Gastrocnemius medialis (tissue), 4 donors: ENCODE data around the gene OGN. TPM values are rescaled to one million over a fixed set of nuclear protein-coding genes. Genes with fewer than 3 reads are reported as not detected.

Experiments used
- ATAC-seq, 2 donors: fragments of 150-250 bp; one replicate each; pipeline ENCODE4 v1.9.1; 2016
- DNase-seq, 2 donors: peaks; one replicate each; pipeline ENCODE4 v3.0.0-alpha.2; 2019
- H3K27ac ChIP-seq, 4 donors: fragments of 200-600 bp; sonication (generic); 1 replicate in 1 of 4; 2 replicates in 3 of 4; pipeline ENCODE4 v1.5.1; 2016 to 2018; ENCODE audit warnings: mild to moderate bottlenecking in 2 of 4, moderate library complexity in 1 of 4
- H3K27me3 ChIP-seq, 3 donors: fragments of 200-600 bp; sonication (generic) in 2 of 3; 1 replicate in 1 of 3; 2 replicates in 2 of 3; pipeline versions ENCODE4 v1.5.1 to v1.6.0; 2016 to 2019; ENCODE audit warnings: mild to moderate bottlenecking in 1 of 3, moderate library complexity in 1 of 3
- H3K36me3 ChIP-seq, 2 donors: fragments of 200-600 bp; sonication (generic) in 1 of 2; one replicate each; pipeline ENCODE4 v1.5.1; 2017 to 2018
- H3K4me1 ChIP-seq, 2 donors: fragments of 200-600 bp; sonication (generic) in 1 of 2; one replicate each; pipeline ENCODE4 v1.5.1; 2016 to 2017; ENCODE audit warnings: mild to moderate bottlenecking in 2 of 2
- H3K4me3 ChIP-seq, 4 donors: fragments of 200-600 bp; sonication (generic) in 3 of 4; 1 replicate in 1 of 4; 2 replicates in 3 of 4; pipeline ENCODE4 v1.5.1; 2016 to 2019; ENCODE audit warnings: mild to moderate bottlenecking in 2 of 4
- H3K9me3 ChIP-seq, 3 donors: fragments of 200-600 bp; sonication (generic) in 2 of 3; 1 replicate in 1 of 3; 2 replicates in 2 of 3; pipeline ENCODE4 v1.5.1; 2016 to 2019
- POLR2A ChIP-seq, 2 donors: fragments of 450-650 bp; IDR thresholded peaks; one replicate each; pipeline ENCODE4 v1.6.1; 2017; ENCODE audit warnings: antibody characterized with exemption in 2 of 2, mild to moderate bottlenecking in 2 of 2, moderate library complexity in 2 of 2
- in situ Hi-C, 4 donors: fragments of 200-750 bp; cut with MboI; loops; one replicate each; pipeline versions ENCODE4 v1.15.0 to v1.8.0; 2017; ENCODE audit warnings: low sequenced_read_pairs in 4 of 4
- intact Hi-C: fragments of 100-400 bp; cut with DNase I; formaldehyde crosslinking; loops from one replicate; pipeline ENCODE4 v1.15.1; 2023; ENCODE audit warnings: low total_unique reads
- total RNA-seq, 4 donors: library from RNA; depleted of rRNA; stranded (reverse); fragments of >200 nt; gene quantifications; one replicate each; pipeline versions ENCODE4 v1.1.0 to v1.2.3, GENCODE V29; 2016
- TF ChIP-seq, protein P1 (sequence below), 5 experiments: fragments of 450-650 bp in 3 of 5; fragments of 200-600 bp in 2 of 5; sonication (generic) in 2 of 5; IDR thresholded peaks in 4 of 5; conservative IDR thresholded peaks in 1 of 5; 1 replicate in 4 of 5; 2 replicates in 1 of 5; pipeline ENCODE4 v1.5.1; 2016 to 2019; ENCODE audit warnings: antibody characterized with exemption in 5 of 5, mild to moderate bottlenecking in 3 of 5, moderate library complexity in 3 of 5

The OGN gene
- total RNA-seq, 4 donors from 2014 or later, result 1.1 to 3.1 (median 1.7) TPM; not detected in 1

DNA sequence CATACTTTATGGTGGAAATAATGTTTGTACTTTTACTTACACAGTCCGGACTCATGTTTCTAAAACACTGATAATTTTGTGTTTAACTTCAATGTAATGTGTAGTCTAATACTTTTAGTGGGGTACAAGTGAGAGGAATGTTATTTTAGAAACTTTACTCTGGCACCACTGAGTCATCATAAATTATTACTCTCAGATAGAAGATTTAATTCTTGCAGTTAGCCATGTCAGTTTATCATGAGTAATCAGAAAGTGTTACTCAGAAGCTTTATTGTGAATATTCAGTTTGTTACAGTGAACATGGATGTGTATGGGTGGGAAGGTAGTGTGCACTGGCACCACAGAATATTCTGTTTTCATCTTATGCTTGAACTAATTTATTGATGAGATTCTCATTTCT, 20.0 kb downstream of the OGN start:
- intact Hi-C loops (no loop called here), in situ Hi-C loops (no loop called here)
- no peak for ATAC-seq
- Histone ChIP-seq H3K36me3 (no peaks in the 10 kb centered on the region), H3K27me3 (no peaks in the 10 kb centered on the region), H3K27ac (no peak overlapping the region), H3K4me3 (no peak overlapping the region), H3K9me3 (no peaks in the 10 kb centered on the region), H3K4me1 (no peaks in the 10 kb centered on the region)
- no peak for DNase-seq
- TF ChIP-seq POLR2A (IDR thresholded peaks at IDR 0.05), result no peak
- TF ChIP-seq, protein P1, sequence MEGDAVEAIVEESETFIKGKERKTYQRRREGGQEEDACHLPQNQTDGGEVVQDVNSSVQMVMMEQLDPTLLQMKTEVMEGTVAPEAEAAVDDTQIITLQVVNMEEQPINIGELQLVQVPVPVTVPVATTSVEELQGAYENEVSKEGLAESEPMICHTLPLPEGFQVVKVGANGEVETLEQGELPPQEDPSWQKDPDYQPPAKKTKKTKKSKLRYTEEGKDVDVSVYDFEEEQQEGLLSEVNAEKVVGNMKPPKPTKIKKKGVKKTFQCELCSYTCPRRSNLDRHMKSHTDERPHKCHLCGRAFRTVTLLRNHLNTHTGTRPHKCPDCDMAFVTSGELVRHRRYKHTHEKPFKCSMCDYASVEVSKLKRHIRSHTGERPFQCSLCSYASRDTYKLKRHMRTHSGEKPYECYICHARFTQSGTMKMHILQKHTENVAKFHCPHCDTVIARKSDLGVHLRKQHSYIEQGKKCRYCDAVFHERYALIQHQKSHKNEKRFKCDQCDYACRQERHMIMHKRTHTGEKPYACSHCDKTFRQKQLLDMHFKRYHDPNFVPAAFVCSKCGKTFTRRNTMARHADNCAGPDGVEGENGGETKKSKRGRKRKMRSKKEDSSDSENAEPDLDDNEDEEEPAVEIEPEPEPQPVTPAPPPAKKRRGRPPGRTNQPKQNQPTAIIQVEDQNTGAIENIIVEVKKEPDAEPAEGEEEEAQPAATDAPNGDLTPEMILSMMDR (IDR thresholded peaks at IDR 0.05 in 4 of 5, conservative IDR thresholded peaks at IDR 0.05 in 1 of 5), result no peak

DNA sequence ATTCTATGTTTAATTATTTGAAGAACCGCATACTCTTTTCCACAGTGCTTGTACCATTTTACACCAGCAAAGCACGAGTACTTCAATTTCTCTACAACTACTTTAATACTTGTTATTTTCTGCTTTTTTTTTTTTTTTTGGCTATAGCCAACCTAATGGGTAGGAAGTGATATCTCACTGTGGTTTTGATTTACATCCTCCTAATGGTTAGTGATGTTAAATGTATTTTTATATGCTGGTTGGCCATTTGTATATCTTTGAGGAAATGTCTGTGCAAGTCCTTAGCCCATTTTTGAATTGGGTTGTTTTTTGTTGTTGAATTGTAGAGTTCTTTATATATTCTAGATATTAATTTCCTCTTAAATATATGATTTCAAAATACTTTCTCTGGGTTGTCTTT, 22.6 kb downstream of the OGN start:
- no peaks in the 10 kb centered on the region for H3K9me3 ChIP-seq
- H3K36me3 ChIP-seq, result no peaks in the 10 kb centered on the region
- no peak overlapping the region for H3K4me3 ChIP-seq
- in situ Hi-C loops (no loop called here), intact Hi-C loops (no loop called here)
- no peak for DNase-seq
- TF ChIP-seq, protein P1 (IDR thresholded peaks at IDR 0.05 in 4 of 5, conservative IDR thresholded peaks at IDR 0.05 in 1 of 5), result no peak
- no peak for TF ChIP-seq POLR2A (IDR thresholded peaks at IDR 0.05)
- H3K27me3 ChIP-seq, result no peaks in the 10 kb centered on the region
- no peaks in the 10 kb centered on the region for H3K4me1 ChIP-seq
- ATAC-seq, result no peak
- H3K27ac ChIP-seq, result no peak overlapping the region

- no peaks in the 10 kb centered on the region for H3K36me3 ChIP-seq
- ATAC-seq (no peak), DNase-seq (no peak)
- no peaks in the 10 kb centered on the region for H3K9me3 ChIP-seq
- no peaks in the 10 kb centered on the region for H3K27me3 ChIP-seq
- H3K4me3 ChIP-seq, result no peak overlapping the region
- H3K27ac ChIP-seq, result no peak overlapping the region
- H3K4me1 ChIP-seq, result no peaks in the 10 kb centered on the region
- in situ Hi-C loops, result no loop called here
- intact Hi-C loops, result no loop called here
- TF ChIP-seq, protein P1 (IDR thresholded peaks at IDR 0.05 in 4 of 5, conservative IDR thresholded peaks at IDR 0.05 in 1 of 5), result no peak
- no peak for TF ChIP-seq POLR2A (IDR thresholded peaks at IDR 0.05)
Measured at GRCh38 chr9:92380603-92381002, 23.8 kb downstream of the OGN start.

GRCh38 chr9:92378865-92379560, 25.4 kb downstream of the OGN start:
- Histone ChIP-seq H3K27ac (no peak overlapping the region), H3K9me3 (no peaks in the 10 kb centered on the region), H3K4me3 (no peak overlapping the region), H3K4me1 (no peaks in the 10 kb centered on the region), H3K36me3 (no peaks in the 10 kb centered on the region), H3K27me3 (no peaks in the 10 kb centered on the region)
- DNase-seq (no peak), ATAC-seq (no peak)
- in situ Hi-C loops (no loop called here), intact Hi-C loops (no loop called here)
- TF ChIP-seq, protein P1 (IDR thresholded peaks at IDR 0.05 in 4 of 5, conservative IDR thresholded peaks at IDR 0.05 in 1 of 5), result no peak
- no peak for TF ChIP-seq POLR2A (IDR thresholded peaks at IDR 0.05)

DNA sequence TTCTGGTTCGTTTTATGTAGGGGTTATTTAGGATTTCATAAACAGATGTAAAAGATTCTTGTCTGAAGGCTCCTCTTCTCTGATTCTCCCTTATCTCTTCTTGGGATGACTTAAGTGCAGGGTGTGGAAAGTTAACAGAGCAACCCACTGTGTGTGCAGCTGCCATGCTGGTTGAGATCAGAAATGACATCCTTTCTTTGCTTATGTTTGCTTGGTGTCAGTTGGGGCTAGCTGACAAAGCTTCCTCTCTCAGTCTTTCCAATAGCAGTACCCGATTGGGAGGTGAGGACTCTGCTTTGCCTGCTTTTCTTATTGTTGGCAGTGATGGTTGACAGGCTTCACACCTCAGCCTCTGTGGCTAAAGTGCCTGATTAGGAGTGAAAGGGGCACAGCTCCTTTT, 26.5 kb downstream of the OGN start:
- in situ Hi-C loops, result no loop called here
- peaks cover 0 to 6% (median 0%) of the 10 kb centered on the region in 3 donors for H3K9me3 ChIP-seq
- ATAC-seq, result no peak
- H3K27ac ChIP-seq, result no peak overlapping the region
- H3K27me3 ChIP-seq, result no peaks in the 10 kb centered on the region
- intact Hi-C loops, result no loop called here
- H3K4me3 ChIP-seq, result no peak overlapping the region
- no peak for TF ChIP-seq POLR2A (IDR thresholded peaks at IDR 0.05)
- TF ChIP-seq, protein P1 (IDR thresholded peaks at IDR 0.05 in 4 of 5, conservative IDR thresholded peaks at IDR 0.05 in 1 of 5), result no peak
- no peaks in the 10 kb centered on the region for H3K36me3 ChIP-seq
- H3K4me1 ChIP-seq, result no peaks in the 10 kb centered on the region
- DNase-seq, result no peak
